ENCODE results near the gene PKIB.
"Not testable (repeated sequence)": the region's sequence is repeated elsewhere in the genome, so short reads cannot be mapped to it uniquely, and the experiment has no call there.

PKIB gene

GRCh38 chr6:122621638-122622037 lies 11.4 kb downstream of the PKIB start:
- FAIRE-seq: no peak

- no peak for FAIRE-seq
These were observed 12.3 kb downstream of the PKIB start for GRCh38 chr6:122622479-122622878.

- no peak for FAIRE-seq
These were observed 13.1 kb downstream of the PKIB start for GRCh38 chr6:122623279-122623678.

DNA sequence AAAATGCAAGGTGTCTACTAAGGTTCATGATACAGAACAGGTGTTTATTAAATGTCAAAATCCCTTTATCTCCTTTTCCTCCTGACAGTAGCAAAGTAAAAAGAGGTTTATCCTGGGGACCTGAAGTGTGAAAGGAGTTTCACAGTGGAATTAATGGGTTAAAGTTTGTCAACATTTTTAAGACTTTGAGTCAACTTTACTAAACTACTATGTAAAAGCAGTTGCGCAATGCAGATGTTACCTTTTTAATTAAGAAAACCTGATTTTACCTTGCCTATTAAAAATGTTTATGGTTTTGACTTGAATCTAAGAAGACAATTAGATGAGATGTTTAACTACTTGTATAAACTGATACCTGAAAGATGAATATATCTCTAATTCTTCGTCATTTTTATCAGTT lies 14.6 kb downstream of the PKIB start:
- no peak for FAIRE-seq

- FAIRE-seq: no peak
These were observed 18.5 kb downstream of the PKIB start for GRCh38 chr6:122628714-122629113.

- no peak for FAIRE-seq
These were observed 21.5 kb downstream of the PKIB start for GRCh38 chr6:122631571-122632249.

- no peak for FAIRE-seq
These were observed 30.2 kb downstream of the PKIB start for GRCh38 chr6:122640366-122640765.

GRCh38 chr6:122641819-122642218 lies 31.6 kb downstream of the PKIB start:
- FAIRE-seq: no peak

DNA sequence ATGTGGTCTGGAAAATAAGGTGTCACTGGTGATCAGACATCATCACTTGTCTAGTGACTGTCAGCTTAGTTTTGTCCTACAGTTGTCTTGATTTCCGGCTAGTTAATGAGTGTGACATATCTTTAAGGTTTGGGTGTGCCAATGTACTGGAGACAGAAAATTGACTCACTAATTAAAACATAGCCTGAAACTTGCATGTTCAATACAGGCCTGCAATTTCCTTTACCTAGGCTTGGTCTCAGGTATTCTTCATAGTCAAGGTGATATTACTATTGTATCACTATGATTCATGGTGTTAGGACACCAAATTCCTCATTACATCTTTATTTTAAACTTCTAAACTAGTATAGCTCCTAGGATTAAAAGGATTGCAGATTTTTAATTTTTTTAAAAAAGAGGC lies 32.4 kb downstream of the PKIB start:
- not testable (repeated sequence) for FAIRE-seq

- no peak for FAIRE-seq
These were observed 35.1 kb downstream of the PKIB start for GRCh38 chr6:122645256-122645655.

DNA sequence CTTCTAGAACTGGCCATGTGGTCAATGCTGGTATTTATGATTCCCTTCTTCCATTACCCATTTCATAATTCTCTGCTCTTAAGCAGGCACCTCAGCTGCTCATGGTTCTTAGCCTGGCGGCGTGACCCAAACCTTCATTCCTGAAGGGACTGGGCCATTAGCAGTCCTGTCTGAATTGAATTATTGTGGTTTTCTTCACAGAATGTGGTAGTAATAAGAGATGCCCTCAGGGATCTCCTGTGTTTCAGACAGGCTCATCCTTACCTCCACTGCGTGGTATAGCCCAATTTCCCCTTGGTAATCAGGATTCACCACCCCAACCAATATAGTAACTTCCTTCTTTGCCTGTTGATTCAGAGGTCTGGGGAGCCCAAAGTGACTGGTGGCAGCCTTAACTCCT lies 37.6 kb downstream of the PKIB start:
- no peak for FAIRE-seq

GRCh38 chr6:122648726-122649125 lies 38.5 kb downstream of the PKIB start:
- FAIRE-seq: no peak

DNA sequence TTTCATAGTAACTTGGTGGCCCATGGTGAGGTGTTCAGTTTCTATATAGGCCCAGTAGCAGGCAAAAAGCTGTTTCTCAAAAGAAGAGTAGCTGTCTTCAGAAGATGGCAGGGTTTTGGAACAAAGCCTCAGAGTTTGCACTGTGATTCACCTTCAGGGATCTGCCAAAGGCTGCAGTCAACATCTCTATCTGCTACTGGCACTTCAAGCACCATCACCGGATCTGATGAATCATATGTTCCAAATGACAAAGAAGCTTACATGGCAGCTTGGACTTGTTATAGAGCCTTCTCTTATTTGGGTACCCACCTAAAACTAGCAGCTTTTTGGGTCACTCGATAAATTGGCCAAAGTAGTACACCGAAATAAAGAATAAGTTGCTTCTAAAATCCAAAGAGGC lies 39.5 kb downstream of the PKIB start:
- FAIRE-seq: no peak

DNA sequence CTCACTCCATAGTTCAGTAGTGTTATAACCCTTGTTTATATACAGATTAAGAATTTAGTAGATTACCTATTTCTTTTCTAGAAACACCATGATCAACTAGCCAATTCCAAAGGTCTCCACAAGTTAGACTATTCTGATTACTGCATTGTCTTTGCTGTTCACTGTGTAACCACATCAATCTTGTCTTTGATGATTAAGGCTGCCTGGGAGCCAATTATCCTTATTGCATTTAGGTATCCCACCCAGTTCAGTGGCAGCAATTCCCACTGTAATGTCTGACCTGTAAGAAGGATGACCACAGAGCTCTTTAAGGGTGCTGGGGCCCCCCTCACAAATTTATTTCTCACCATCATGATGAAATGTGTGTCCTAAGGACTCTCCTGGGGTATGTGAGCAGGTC lies 40.2 kb downstream of the PKIB start:
- no peak for FAIRE-seq

DNA sequence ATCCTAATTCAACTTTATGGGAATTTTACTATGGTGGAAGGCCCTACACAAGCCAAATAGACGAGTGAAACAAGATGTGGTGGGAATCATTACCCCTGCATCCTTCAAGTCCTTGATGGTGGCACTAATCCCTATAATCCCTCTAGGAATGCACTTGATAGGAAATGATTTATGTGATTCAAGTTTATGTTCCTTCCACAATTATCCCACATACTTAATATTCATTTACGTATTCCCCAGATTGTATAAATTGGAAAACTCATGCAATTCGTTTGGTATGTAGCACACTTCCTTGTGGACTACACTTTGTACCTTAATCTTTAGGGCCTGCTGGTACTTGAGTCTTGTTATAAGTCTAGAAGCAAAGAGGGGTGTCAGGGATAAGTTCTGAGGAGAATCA lies 40.8 kb downstream of the PKIB start:
- no peak for FAIRE-seq

GRCh38 chr6:122651604-122652003 lies 41.4 kb downstream of the PKIB start:
- no peak for FAIRE-seq

DNA sequence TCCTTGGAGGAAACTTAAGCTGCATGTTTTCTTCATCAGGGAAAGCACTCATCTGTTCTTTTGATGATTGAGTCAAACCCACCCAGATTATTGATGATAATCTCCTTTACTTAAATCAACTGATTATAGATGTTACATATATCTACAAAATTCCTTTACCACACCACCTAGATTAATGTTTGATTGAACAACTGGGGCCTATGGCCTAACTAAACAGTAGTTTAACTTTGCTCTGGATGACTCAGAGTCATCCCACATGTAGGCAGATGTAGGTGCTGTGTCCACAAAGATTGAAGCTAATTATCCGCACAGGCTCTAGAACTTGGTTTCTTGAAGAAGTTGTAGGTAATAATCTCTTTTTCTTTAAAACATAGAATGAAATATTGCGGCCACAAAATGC lies 42.2 kb downstream of the PKIB start:
- no peak for FAIRE-seq

GRCh38 chr6:122653094-122653493 lies 42.9 kb downstream of the PKIB start:
- no peak for FAIRE-seq

- FAIRE-seq: no peak
These were observed 43.8 kb downstream of the PKIB start for GRCh38 chr6:122654012-122654411.

DNA sequence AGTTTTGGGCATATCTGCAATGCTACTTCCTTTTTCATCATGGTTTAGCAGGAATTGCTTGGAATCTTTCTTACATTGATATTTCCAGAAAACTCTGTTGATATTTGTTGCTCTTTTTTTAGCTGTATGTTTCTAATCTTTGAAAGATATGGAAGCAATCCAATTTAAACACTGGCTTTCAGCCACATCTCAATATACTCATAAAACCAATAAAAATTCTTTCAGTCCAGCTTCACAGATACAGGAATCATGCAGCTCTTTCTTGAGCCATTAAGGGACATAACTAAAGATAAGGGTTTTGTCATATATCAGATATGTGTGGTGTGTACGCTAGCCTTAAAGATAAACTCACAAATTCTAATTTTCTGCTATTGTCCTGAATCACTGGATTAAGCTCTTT lies 47.4 kb downstream of the PKIB start:
- FAIRE-seq: no peak

DNA sequence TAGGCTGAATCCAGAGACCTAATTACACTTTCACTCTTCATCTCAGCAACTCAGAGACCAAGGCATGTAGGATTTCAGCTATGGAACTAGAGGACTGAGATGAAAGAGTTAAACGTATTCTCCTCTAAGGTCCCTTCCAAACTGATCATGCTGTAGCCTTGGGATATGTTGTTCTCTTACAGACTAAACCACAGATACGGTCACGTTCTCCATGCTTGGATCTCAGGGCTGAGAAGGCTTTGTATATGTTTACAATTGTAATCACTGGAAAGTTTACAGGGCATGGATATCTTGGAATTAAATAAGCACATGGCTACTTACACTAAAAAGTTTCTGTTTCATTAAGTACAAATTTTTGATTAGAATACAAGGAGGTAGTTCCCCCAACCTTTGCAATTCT lies 50.1 kb downstream of the PKIB start:
- FAIRE-seq: no peak

- no peak for FAIRE-seq
These were observed 53.8 kb downstream of the PKIB start for GRCh38 chr6:122663981-122664380.

DNA sequence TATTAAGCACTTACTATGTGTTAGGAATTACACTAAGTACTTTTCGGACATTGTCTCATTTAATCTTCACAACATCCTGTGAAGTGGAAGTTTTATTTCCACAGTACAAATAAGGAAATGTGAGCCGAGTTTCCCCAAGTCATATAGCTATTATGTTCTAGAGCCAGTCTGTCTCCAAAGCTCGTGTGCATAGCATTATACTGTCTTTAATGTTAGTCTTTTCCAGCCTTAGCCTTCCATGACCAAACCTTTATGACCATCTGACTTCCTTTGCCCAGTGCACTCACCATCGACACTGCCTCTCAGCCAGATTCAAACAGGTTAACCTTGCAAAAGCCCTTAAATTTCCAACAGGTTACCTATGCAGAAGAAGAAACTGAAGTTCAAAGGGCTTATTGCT lies 55.7 kb downstream of the PKIB start:
- no peak for FAIRE-seq

DNA sequence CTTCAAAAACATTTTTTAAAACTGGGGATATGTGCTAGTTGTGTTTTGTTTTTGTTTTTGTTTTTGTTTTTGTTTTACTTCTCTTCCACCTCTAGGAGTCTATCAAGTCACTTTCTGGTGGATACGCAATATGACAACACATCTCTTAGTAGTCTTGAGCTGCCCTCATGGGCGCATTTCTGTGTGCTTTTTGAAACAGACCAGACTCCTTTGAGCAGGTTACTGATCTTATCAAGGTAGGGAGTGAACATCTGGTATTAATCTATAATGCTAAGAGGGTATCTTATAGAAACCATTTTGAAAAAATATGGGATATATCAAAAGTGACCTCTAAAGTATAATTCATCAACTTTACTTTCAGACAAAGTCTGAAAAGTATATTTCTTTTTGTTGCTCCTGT lies 56.2 kb downstream of the PKIB start:
- no peak for FAIRE-seq

DNA sequence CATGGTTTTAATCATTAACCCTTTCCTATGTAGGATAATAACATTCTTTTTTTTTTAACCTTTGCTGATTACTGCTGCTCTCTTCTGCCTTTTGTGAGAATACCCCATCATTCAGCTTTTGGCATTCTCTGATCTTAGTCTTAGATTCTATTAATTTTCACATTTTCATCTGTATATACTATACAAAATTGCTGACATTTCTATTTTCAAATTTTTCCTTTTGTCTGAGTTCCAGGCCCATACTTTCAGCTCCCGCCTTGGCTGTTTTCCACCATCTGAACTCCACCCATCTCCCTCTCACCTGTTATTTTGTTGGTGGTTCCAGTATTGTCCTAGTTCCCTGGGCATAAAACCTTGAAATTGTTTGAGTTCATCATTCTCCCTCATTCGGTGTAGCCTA lies 59.2 kb downstream of the PKIB start:
- FAIRE-seq: no peak

DNA sequence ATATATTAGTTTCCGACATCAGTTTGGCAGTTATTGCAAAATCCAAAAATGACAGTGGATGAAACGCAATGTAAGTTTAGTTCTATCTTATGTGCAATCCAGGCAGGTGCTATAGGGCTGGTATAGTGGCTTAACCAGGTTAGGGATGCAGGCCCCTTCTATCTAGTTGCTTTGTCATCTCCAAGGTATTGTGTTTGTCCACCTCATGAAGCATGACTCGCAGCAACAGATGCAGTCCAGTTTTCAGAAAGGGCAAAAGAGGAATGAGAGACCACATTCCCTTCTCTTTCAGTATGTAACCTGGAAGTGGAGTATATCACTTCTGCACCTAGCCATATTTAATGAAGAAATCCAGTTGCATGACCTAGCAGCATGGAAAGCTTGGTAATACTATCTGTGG lies 59.7 kb downstream of the PKIB start:
- FAIRE-seq: no peak
